A172 (cell line): ENCODE measurements around the gene MTTP. TPM values are rescaled to one million over a fixed set of nuclear protein-coding genes. Genes with fewer than 3 reads are reported as not detected.

Source experiments
- DNase-seq: peaks from one replicate; pipeline ENCODE4 v3.0.0-alpha.2; 2015; ENCODE audit warnings: low spot score
- total RNA-seq: library from RNA; depleted of rRNA; stranded (reverse); fragments of >200 nt; shearing (Covaris generic); gene quantifications from 2 replicates; pipeline ENCODE4 v1.2.3, GENCODE V29; 2014; rRNA removed

MTTP gene
- total RNA-seq, 1 experiment from 2014 or later = not detected

GRCh38 chr4:99670409-99671073 is 95.9 kb downstream of the MTTP start:
- no peak for DNase-seq

Other genes starting within 250 kb of the MTTP start
- 0.05 TPM in 1 of 2 replicates, not detected in the other for gene ADH1C, start 222.1 kb upstream of the MTTP start, total RNA-seq
- not detected in 2 replicates for gene ADH7, start 139.5 kb upstream of the MTTP start, total RNA-seq
- not detected in 2 replicates for gene C4orf17, start 63.8 kb upstream of the MTTP start, total RNA-seq
- gene TRMT10A, start 10.8 kb upstream of the MTTP start, total RNA-seq = 11.3 and 17.0 TPM in 2 replicates
- gene C4orf54, start 83.0 kb downstream of the MTTP start, total RNA-seq = 0.29 TPM in 1 of 2 replicates, not detected in the other
- gene DAPP1, start 242.0 kb downstream of the MTTP start, total RNA-seq = not detected in 2 replicates